Caco-2 (cell line): ENCODE data around the gene NIPAL3. TPM values are rescaled to one million over a fixed set of nuclear protein-coding genes. Genes with fewer than 3 reads are reported as not detected.

Experiments
- BruUV-seq: library from RNA; stranded (reverse); fragments of 400-500 nt; replicated peaks from 2 replicates; lab custom pipeline; 2021; lab: Mats Ljungman, UMichigan
- CTCF ChIA-PET: fragments of 300-600 bp; sonication (Branson Sonifier 250); formaldehyde crosslinking; loops from one replicate; lab custom pipeline; 2022; ENCODE audit warnings: antibody characterized with exemption; lab: Charles Lee
- POLR2A ChIA-PET: fragments of 300-600 bp; sonication (Branson Sonifier 250); formaldehyde crosslinking; loops from one replicate; lab custom pipeline; 2022; ENCODE audit warnings: antibody characterized with exemption; lab: Charles Lee
- DNase-seq, 2 experiments: peaks; one replicate each; pipeline versions ENCODE4 v3.0.0 to v3.0.0-alpha.2; 2020 to 2022
- H3K27me3 ChIP-seq: replicated peaks from 2 replicates; pipeline ENCODE4 v1.6.0; 2011; ENCODE audit warnings: low read length; ENCODE audit not compliant: control insufficient read depth, insufficient read depth
- H3K36me3 ChIP-seq: 2 replicates; pipeline ENCODE4 v1.5.1; 2011; ENCODE audit warnings: low read length; ENCODE audit not compliant: control insufficient read depth, insufficient read depth
- H3K4me1 ChIP-seq: fragments of 250-450 bp; sonication (Bioruptor Pico); 2 replicates; pipeline ENCODE4 v1.5.1; 2020; ENCODE audit warnings: mild to moderate bottlenecking
- H3K4me3 ChIP-seq: 2 replicates; pipeline ENCODE4 v1.5.1; 2011; ENCODE audit warnings: low read depth, mild to moderate bottlenecking, control low read depth, low read length
- H3K9me3 ChIP-seq: fragments of 250-450 bp; sonication (Bioruptor Pico); 2 replicates; pipeline ENCODE4 v1.5.1; 2020; ENCODE audit warnings: mild to moderate bottlenecking, moderate library complexity
- H3K27ac Mint-ChIP-seq: one replicate; pipeline ENCODE4 v1.8.0; 2022; ENCODE audit warnings: mixed read lengths; ENCODE audit not compliant: unreplicated experiment
- H3K27me3 Mint-ChIP-seq: one replicate; pipeline ENCODE4 v1.8.0; 2022; ENCODE audit warnings: mixed read lengths; ENCODE audit not compliant: insufficient read depth, unreplicated experiment
- H3K36me3 Mint-ChIP-seq: one replicate; pipeline ENCODE4 v1.8.0; 2022; ENCODE audit warnings: mild to moderate bottlenecking, mixed read lengths; ENCODE audit not compliant: insufficient read depth, unreplicated experiment
- H3K4me1 Mint-ChIP-seq: one replicate; pipeline ENCODE4 v1.8.0; 2022; ENCODE audit warnings: low read depth, mixed read lengths; ENCODE audit not compliant: unreplicated experiment
- H3K4me3 Mint-ChIP-seq: one replicate; pipeline ENCODE4 v1.8.0; 2022; ENCODE audit warnings: mild to moderate bottlenecking, moderate library complexity, mixed read lengths; ENCODE audit not compliant: unreplicated experiment
- H3K9me3 Mint-ChIP-seq: one replicate; pipeline ENCODE4 v1.8.0; 2022; ENCODE audit warnings: mixed read lengths; ENCODE audit not compliant: unreplicated experiment
- CTCF ChIP-seq, 2 experiments: fragments of 200-600 bp in 1 of 2; IDR thresholded peaks; 1 replicate in 1 of 2; 2 replicates in 1 of 2; pipeline versions ENCODE4 v1.5.1 to v1.8.0; 2011 to 2022; ENCODE audit warnings: antibody characterized with exemption in 1 of 2, control low read depth in 1 of 2, inconsistent platforms in 1 of 2, low read depth in 1 of 2, low read length in 1 of 2, mild to moderate bottlenecking in 1 of 2, moderate library complexity in 1 of 2; ENCODE audit not compliant: insufficient read depth in 1 of 2, severe bottlenecking in 1 of 2, unreplicated experiment in 1 of 2
- intact Hi-C: fragments of 100-400 bp; cut with micrococcal nuclease; formaldehyde crosslinking; loops from one replicate; pipeline ENCODE4 v1.10.0; 2022; ENCODE audit not compliant: unreplicated experiment
- total RNA-seq: library from RNA; stranded (reverse); gene quantifications from 2 replicates; pipeline ENCODE4 v1.2.3, GENCODE V29; 2022

Gene NIPAL3
- total RNA-seq, 1 experiment from 2014 or later, result 9.2 TPM

GRCh38 chr1:24415910-24416665 is 486 bp downstream of the NIPAL3 start:
- intact Hi-C loops, result loop anchor here (1.0 to 2.0 kb wide), 3 partner anchors 87 to 219 kb away; partner anchors contain the start of gene RCAN3
- POLR2A ChIA-PET, result interaction anchor here (1.0 to 1.3 kb wide), 2 partner anchors 86 to 265 kb away, joined by 6 to 9 read pairs; partner anchors contain the start of gene RCAN3
- H3K27ac Mint-ChIP-seq, result peak overlapping the region; percentile 94
- no peak for TF ChIP-seq CTCF (IDR thresholded peaks at IDR 0.05; ENCODE audit: insufficient read depth in 1 of 2, low read depth in 1 of 2, low read length in 1 of 2, severe bottlenecking in 1 of 2, unreplicated experiment in 1 of 2)
- no peaks in the 10 kb centered on the region for H3K27me3 Mint-ChIP-seq
- peaks cover 15% of the 10 kb centered on the region for H3K4me1 ChIP-seq
- H3K4me1 Mint-ChIP-seq, result peaks cover 24% of the 10 kb centered on the region
- no peaks in the 10 kb centered on the region for H3K9me3 Mint-ChIP-seq
- H3K9me3 ChIP-seq, result no peaks in the 10 kb centered on the region
- H3K36me3 Mint-ChIP-seq, result peaks cover 16% of the 10 kb centered on the region
- H3K4me3 Mint-ChIP-seq, result peak overlapping the region; percentile 96
- BruUV-seq, result TSS peak; percentile 23
- H3K36me3 ChIP-seq, result no peaks in the 10 kb centered on the region
- no peak for DNase-seq
- H3K4me3 ChIP-seq, result peak overlapping the region; percentile 65
- CTCF ChIA-PET, result interaction anchor here (0.6 to 2.6 kb wide), 26 partner anchors 9 to 1295 kb away, joined by 3 to 29 read pairs (median 4); partner anchors contain the start of genes GALE, IFNLR1 and RCAN3
- H3K27me3 ChIP-seq, result no peaks in the 10 kb centered on the region

- H3K27ac Mint-ChIP-seq, result no peak overlapping the region
- no peak for TF ChIP-seq CTCF (IDR thresholded peaks at IDR 0.05; ENCODE audit: insufficient read depth in 1 of 2, low read depth in 1 of 2, low read length in 1 of 2, severe bottlenecking in 1 of 2, unreplicated experiment in 1 of 2)
- POLR2A ChIA-PET, result no interaction called here
- peaks cover 16% of the 10 kb centered on the region for H3K36me3 Mint-ChIP-seq
- H3K4me3 ChIP-seq, result peak overlapping the region; percentile 65
- intact Hi-C loops, result no loop called here
- no peaks in the 10 kb centered on the region for H3K27me3 Mint-ChIP-seq
- peaks cover 15% of the 10 kb centered on the region for H3K4me1 ChIP-seq
- CTCF ChIA-PET, result interaction anchor here (0.6 to 2.6 kb wide), 5 partner anchors 24 to 616 kb away, joined by 3 to 29 read pairs (median 3); partner anchors contain the start of gene GALE
- H3K9me3 ChIP-seq, result no peaks in the 10 kb centered on the region
- H3K36me3 ChIP-seq, result no peaks in the 10 kb centered on the region; the same call in 1 of the 2 replicates
- H3K9me3 Mint-ChIP-seq, result no peaks in the 10 kb centered on the region
- DNase-seq, result peak; percentile 30 to 46
- peak overlapping the region; percentile 96 for H3K4me3 Mint-ChIP-seq
- peaks cover 24% of the 10 kb centered on the region for H3K4me1 Mint-ChIP-seq
- no peaks in the 10 kb centered on the region for H3K27me3 ChIP-seq
- BruUV-seq, result no TSS peak
These were observed 1.2 kb downstream of the NIPAL3 start for GRCh38 chr1:24416666-24417391.

- POLR2A ChIA-PET, result no interaction called here
- CTCF ChIA-PET, result interaction anchor here (1.1 kb wide), 1 partner anchor 26 kb away, joined by 3 read pairs; no protein-coding TSS in a partner anchor
- Mint-ChIP-seq H3K4me3 (no peak overlapping the region), H3K4me1 (peaks cover 18% of the 10 kb centered on the region), H3K36me3 (peaks cover 16% of the 10 kb centered on the region), H3K27me3 (no peaks in the 10 kb centered on the region), H3K9me3 (no peaks in the 10 kb centered on the region), H3K27ac (peak overlapping the region; percentile 26)
- Histone ChIP-seq H3K27me3 (no peaks in the 10 kb centered on the region), H3K4me3 (no peak overlapping the region), H3K4me1 (peaks cover 15% of the 10 kb centered on the region), H3K36me3 (no peaks in the 10 kb centered on the region; the same call in 1 of the 2 replicates), H3K9me3 (no peaks in the 10 kb centered on the region)
- DNase-seq, result no peak
- intact Hi-C loops, result no loop called here
- no TSS peak for BruUV-seq
- no peak for TF ChIP-seq CTCF (IDR thresholded peaks at IDR 0.05; ENCODE audit: insufficient read depth in 1 of 2, low read depth in 1 of 2, low read length in 1 of 2, severe bottlenecking in 1 of 2, unreplicated experiment in 1 of 2)
These were observed 2.1 kb downstream of the NIPAL3 start for GRCh38 chr1:24417681-24418080.
